GM21786 (cell line): Measurements from ENCODE around the gene TMCO4.

Experiments
- ATAC-seq: cut with Tn5 transposase; IDR thresholded peaks from one replicate; pipeline ENCODE4 v1.9.1; 2021; ENCODE audit not compliant: unreplicated experiment

The TMCO4 gene

GRCh38 chr1:19776933-19777332 lies 22.8 kb downstream of the TMCO4 start:
- no peak for ATAC-seq

GRCh38 chr1:19776287-19776686 lies 23.4 kb downstream of the TMCO4 start:
- ATAC-seq = no peak

- ATAC-seq = no peak
These were observed 23.9 kb downstream of the TMCO4 start for GRCh38 chr1:19775831-19776230.

- ATAC-seq = no peak
These were observed 24.4 kb downstream of the TMCO4 start for GRCh38 chr1:19775317-19775716.

- no peak for ATAC-seq
These were observed 25.4 kb downstream of the TMCO4 start for GRCh38 chr1:19774180-19774785.

GRCh38 chr1:19773485-19773884 lies 26.2 kb downstream of the TMCO4 start:
- no peak for ATAC-seq

GRCh38 chr1:19772053-19772452 lies 27.7 kb downstream of the TMCO4 start:
- no peak for ATAC-seq

GRCh38 chr1:19771350-19771749 lies 28.4 kb downstream of the TMCO4 start:
- ATAC-seq = no peak

- ATAC-seq = no peak
These were observed 29.1 kb downstream of the TMCO4 start for GRCh38 chr1:19770436-19771190.

- no peak for ATAC-seq
These were observed 30.3 kb downstream of the TMCO4 start for GRCh38 chr1:19769211-19769932.

GRCh38 chr1:19768353-19769210 lies 31.1 kb downstream of the TMCO4 start:
- ATAC-seq = no peak

GRCh38 chr1:19765623-19766022 lies 34.1 kb downstream of the TMCO4 start:
- ATAC-seq = no peak

GRCh38 chr1:19764848-19765247 lies 34.9 kb downstream of the TMCO4 start:
- no peak for ATAC-seq

- ATAC-seq = no peak
These were observed 37.4 kb downstream of the TMCO4 start for GRCh38 chr1:19762175-19762779.

- no peak for ATAC-seq
These were observed 40.0 kb downstream of the TMCO4 start for GRCh38 chr1:19759740-19760089.

GRCh38 chr1:19758227-19758830 lies 41.4 kb downstream of the TMCO4 start:
- ATAC-seq = no peak

- no peak for ATAC-seq
These were observed 42.1 kb downstream of the TMCO4 start for GRCh38 chr1:19757641-19758040.

- ATAC-seq = no peak
These were observed 43.2 kb downstream of the TMCO4 start for GRCh38 chr1:19756480-19756879.

GRCh38 chr1:19754482-19754881 lies 45.2 kb downstream of the TMCO4 start:
- ATAC-seq = no peak

- no peak for ATAC-seq
These were observed 47.5 kb downstream of the TMCO4 start for GRCh38 chr1:19752083-19752696.
